Measurements from ENCODE around the gene KIAA1328. TPM values are rescaled to one million over a fixed set of nuclear protein-coding genes. Genes with fewer than 3 reads are reported as not detected.

The KIAA1328 gene
- total and polyA plus RNA-seq, 2 donors (not counting 3 experiments of a cell fraction or from before 2014, with no cell fraction given) = 2.7 to 6.5 TPM

GRCh38 chr18:37210781-37211180, 381.9 kb downstream of the KIAA1328 start:
- Histone ChIP-seq H3K9ac (replicated peaks; ENCODE audit: extremely low read depth, insufficient read depth, low read length) (no peak overlapping the region), H3K36me3 (ENCODE audit: control insufficient read depth in 2 of 2, extremely low read depth in 1 of 2, insufficient read depth in 2 of 2, low read length in 2 of 2) (no peaks in the 10 kb centered on the region), H3K27me3 (ENCODE audit: control insufficient read depth in 2 of 2, insufficient read depth in 2 of 2, low read length in 2 of 2) (no peaks in the 10 kb centered on the region), H3K4me3 (replicated peaks in 1 of 3; ENCODE audit: insufficient read depth in 1 of 3, low read depth in 1 of 3, low read length in 3 of 3) (no peak overlapping the region), H2AFZ (ENCODE audit: low read depth, low read length) (no peak overlapping the region), H3K9me3 (replicated peaks; ENCODE audit: control insufficient read depth, insufficient read depth, low read length) (no peaks in the 10 kb centered on the region), H3K27ac (ENCODE audit: insufficient read depth, low read depth, low read length) (no peak overlapping the region), H3K79me2 (ENCODE audit: control insufficient read depth, insufficient read depth, low read length) (no peaks in the 10 kb centered on the region), H3K4me1 (ENCODE audit: control insufficient read depth, extremely low read depth, insufficient read depth, low read length) (no peaks in the 10 kb centered on the region), H3K9me1 (replicated peaks; ENCODE audit: control insufficient read depth, extremely low read depth, insufficient read depth, low read length) (no peaks in the 10 kb centered on the region), H3K4me2 (ENCODE audit: insufficient read depth, low read length) (no peak overlapping the region), H4K20me1 (replicated peaks; ENCODE audit: control insufficient read depth, extremely low read depth, insufficient read depth, low read length) (no peaks in the 10 kb centered on the region)
- ChIA-PET CTCF (no interaction called here), POLR2A (no interaction called here)
- DNase-seq (ENCODE audit: low read depth, low spot score) (no peak), FAIRE-seq (no peak)
- no TSS peak for BruUV-seq (replicated peaks)
- intact Hi-C loops (cut with micrococcal nuclease) = no loop called here
- dilution Hi-C loops (cut with MboI; ENCODE audit: extremely low pct_ligation_motif_present, low sequenced_read_pairs) = no loop called here
- TF ChIP-seq POLR2AphosphoS5 (IDR thresholded peaks at IDR 0.05; ENCODE audit: insufficient read depth, low read depth, low read length) (no peak), MYC (IDR thresholded peaks at IDR 0.05; ENCODE audit: low read depth, low read length) (no peak), JUN (IDR thresholded peaks at IDR 0.05; ENCODE audit: borderline replicate concordance, insufficient read depth, insufficient read length, low read depth) (no peak), POLR2A (IDR thresholded peaks at IDR 0.05; ENCODE audit: low read depth, low read length) (no peak), FOS (IDR thresholded peaks at IDR 0.05; ENCODE audit: borderline replicate concordance, insufficient read depth, low read length) (no peak), GATA2 (IDR thresholded peaks at IDR 0.05; ENCODE audit: insufficient read depth, insufficient read length, low read depth, low read length) (no peak), MAX (IDR thresholded peaks at IDR 0.05; ENCODE audit: insufficient read depth, insufficient read length) (no peak)
- TF ChIP-seq, protein P1, sequence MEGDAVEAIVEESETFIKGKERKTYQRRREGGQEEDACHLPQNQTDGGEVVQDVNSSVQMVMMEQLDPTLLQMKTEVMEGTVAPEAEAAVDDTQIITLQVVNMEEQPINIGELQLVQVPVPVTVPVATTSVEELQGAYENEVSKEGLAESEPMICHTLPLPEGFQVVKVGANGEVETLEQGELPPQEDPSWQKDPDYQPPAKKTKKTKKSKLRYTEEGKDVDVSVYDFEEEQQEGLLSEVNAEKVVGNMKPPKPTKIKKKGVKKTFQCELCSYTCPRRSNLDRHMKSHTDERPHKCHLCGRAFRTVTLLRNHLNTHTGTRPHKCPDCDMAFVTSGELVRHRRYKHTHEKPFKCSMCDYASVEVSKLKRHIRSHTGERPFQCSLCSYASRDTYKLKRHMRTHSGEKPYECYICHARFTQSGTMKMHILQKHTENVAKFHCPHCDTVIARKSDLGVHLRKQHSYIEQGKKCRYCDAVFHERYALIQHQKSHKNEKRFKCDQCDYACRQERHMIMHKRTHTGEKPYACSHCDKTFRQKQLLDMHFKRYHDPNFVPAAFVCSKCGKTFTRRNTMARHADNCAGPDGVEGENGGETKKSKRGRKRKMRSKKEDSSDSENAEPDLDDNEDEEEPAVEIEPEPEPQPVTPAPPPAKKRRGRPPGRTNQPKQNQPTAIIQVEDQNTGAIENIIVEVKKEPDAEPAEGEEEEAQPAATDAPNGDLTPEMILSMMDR (IDR thresholded peaks at IDR 0.05; ENCODE audit: extremely low read depth in 1 of 2, insufficient read depth in 1 of 2, low read depth in 1 of 2, low read length in 2 of 2) = no peak
